Mesothelial cell of epicardium (in vitro differentiated cells): ENCODE data around the gene SF3B3. TPM values are rescaled to one million over a fixed set of nuclear protein-coding genes. Genes with fewer than 3 reads are reported as not detected.

Experiments used
- DNase-seq, 2 experiments: peaks; one replicate each; pipeline ENCODE4 v3.0.0; 2021; ENCODE audit warnings: low spot score in 2 of 2; ENCODE audit not compliant: unreplicated experiment in 2 of 2
- H3K27ac Mint-ChIP-seq: 2 replicates; pipeline ENCODE4 v1.8.0; 2021; ENCODE audit warnings: mixed read lengths
- H3K27me3 Mint-ChIP-seq: 2 replicates; pipeline ENCODE4 v1.8.0; 2021; ENCODE audit warnings: low read depth, mixed read lengths
- H3K36me3 Mint-ChIP-seq: 2 replicates; pipeline ENCODE4 v1.8.0; 2021; ENCODE audit warnings: mixed read lengths
- H3K4me1 Mint-ChIP-seq: 2 replicates; pipeline ENCODE4 v1.8.0; 2021; ENCODE audit warnings: mixed read lengths
- H3K4me3 Mint-ChIP-seq: 2 replicates; pipeline ENCODE4 v1.8.0; 2021; ENCODE audit warnings: mild to moderate bottlenecking, moderate library complexity, mixed read lengths
- H3K9me3 Mint-ChIP-seq: 2 replicates; pipeline ENCODE4 v1.8.0; 2021; ENCODE audit warnings: mixed read lengths
- CTCF ChIP-seq: fragments of 200-600 bp; sonication (generic); IDR thresholded peaks from one replicate; pipeline ENCODE4 v1.5.0; 2021; ENCODE audit warnings: antibody characterized with exemption; ENCODE audit not compliant: unreplicated experiment
- total RNA-seq: library from RNA; stranded (reverse); gene quantifications from 3 replicates; pipeline ENCODE4 v1.2.1, GENCODE V29; 2021

Gene SF3B3
- total RNA-seq, 1 donor from 2014 or later = 351 TPM

GRCh38 chr16:70544548-70544947 lies 20.9 kb downstream of the SF3B3 start:
- TF ChIP-seq CTCF = no peak
- Mint-ChIP-seq H3K4me1 (peaks cover 2% of the 10 kb centered on the region), H3K4me3 (no peak overlapping the region), H3K36me3 (peaks cover 43% of the 10 kb centered on the region), H3K9me3 (no peaks in the 10 kb centered on the region), H3K27me3 (no peaks in the 10 kb centered on the region), H3K27ac (no peak overlapping the region)
- DNase-seq = no peak

- Mint-ChIP-seq H3K36me3 (peaks cover 52% of the 10 kb centered on the region), H3K4me1 (peaks cover 2% of the 10 kb centered on the region), H3K9me3 (no peaks in the 10 kb centered on the region), H3K4me3 (no peak overlapping the region), H3K27ac (peak overlapping the region; percentile 55), H3K27me3 (no peaks in the 10 kb centered on the region)
- TF ChIP-seq CTCF = no peak
- no peak for DNase-seq
Observed at GRCh38 chr16:70548936-70549335, 25.3 kb downstream of the SF3B3 start.

GRCh38 chr16:70550082-70550481 lies 26.5 kb downstream of the SF3B3 start:
- no peak for DNase-seq

GRCh38 chr16:70551788-70552187 lies 28.2 kb downstream of the SF3B3 start:
- H3K4me1 Mint-ChIP-seq = peaks cover 2% of the 10 kb centered on the region
- H3K9me3 Mint-ChIP-seq = no peaks in the 10 kb centered on the region
- H3K27ac Mint-ChIP-seq = no peak overlapping the region
- H3K27me3 Mint-ChIP-seq = no peaks in the 10 kb centered on the region
- no peak for TF ChIP-seq CTCF
- no peak overlapping the region for H3K4me3 Mint-ChIP-seq
- H3K36me3 Mint-ChIP-seq = peaks cover 58% of the 10 kb centered on the region
- no peak for DNase-seq

More at GRCh38 chr16:70550082-70550481, 26.5 kb downstream of the SF3B3 start:
- H3K4me3 Mint-ChIP-seq = no peak overlapping the region
- TF ChIP-seq CTCF = no peak
- H3K27me3 Mint-ChIP-seq = no peaks in the 10 kb centered on the region
- no peak overlapping the region for H3K27ac Mint-ChIP-seq
- peaks cover 53% of the 10 kb centered on the region for H3K36me3 Mint-ChIP-seq
- H3K4me1 Mint-ChIP-seq = peaks cover 2% of the 10 kb centered on the region
- H3K9me3 Mint-ChIP-seq = no peaks in the 10 kb centered on the region

GRCh38 chr16:70552675-70553074 lies 29.1 kb downstream of the SF3B3 start:
- H3K27ac Mint-ChIP-seq = no peak overlapping the region
- DNase-seq = no peak

More at GRCh38 chr16:70552675-70553074, 29.1 kb downstream of the SF3B3 start:
- Mint-ChIP-seq H3K9me3 (no peaks in the 10 kb centered on the region), H3K4me3 (no peak overlapping the region), H3K4me1 (peaks cover 2% of the 10 kb centered on the region), H3K27me3 (no peaks in the 10 kb centered on the region), H3K36me3 (peaks cover 64% of the 10 kb centered on the region)
- TF ChIP-seq CTCF = no peak
